Measurements from ENCODE around the gene NGEF.

DNA sequence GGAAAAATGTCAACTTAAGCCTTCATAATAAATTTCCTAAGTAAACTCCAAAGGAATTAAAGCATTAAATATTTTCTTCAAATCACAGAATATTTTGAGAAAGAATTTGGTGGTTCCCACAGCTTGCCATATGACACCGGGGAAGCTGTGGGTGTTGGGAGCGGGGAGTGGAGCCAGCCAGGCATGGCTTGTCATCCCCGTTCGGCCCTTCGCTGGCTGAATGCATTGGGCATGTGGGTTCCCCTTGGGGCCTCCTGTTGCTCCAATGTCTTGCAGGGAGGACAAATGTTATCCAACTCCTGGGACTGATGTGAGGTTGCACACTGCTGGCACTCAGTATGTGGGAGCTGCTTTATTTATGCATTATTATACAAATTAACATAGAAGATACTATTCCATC is 18.6 kb downstream of the NGEF start:
- TF ChIP-seq, protein P1, sequence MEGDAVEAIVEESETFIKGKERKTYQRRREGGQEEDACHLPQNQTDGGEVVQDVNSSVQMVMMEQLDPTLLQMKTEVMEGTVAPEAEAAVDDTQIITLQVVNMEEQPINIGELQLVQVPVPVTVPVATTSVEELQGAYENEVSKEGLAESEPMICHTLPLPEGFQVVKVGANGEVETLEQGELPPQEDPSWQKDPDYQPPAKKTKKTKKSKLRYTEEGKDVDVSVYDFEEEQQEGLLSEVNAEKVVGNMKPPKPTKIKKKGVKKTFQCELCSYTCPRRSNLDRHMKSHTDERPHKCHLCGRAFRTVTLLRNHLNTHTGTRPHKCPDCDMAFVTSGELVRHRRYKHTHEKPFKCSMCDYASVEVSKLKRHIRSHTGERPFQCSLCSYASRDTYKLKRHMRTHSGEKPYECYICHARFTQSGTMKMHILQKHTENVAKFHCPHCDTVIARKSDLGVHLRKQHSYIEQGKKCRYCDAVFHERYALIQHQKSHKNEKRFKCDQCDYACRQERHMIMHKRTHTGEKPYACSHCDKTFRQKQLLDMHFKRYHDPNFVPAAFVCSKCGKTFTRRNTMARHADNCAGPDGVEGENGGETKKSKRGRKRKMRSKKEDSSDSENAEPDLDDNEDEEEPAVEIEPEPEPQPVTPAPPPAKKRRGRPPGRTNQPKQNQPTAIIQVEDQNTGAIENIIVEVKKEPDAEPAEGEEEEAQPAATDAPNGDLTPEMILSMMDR (conservative IDR thresholded peaks at IDR 0.05; ENCODE audit: low read depth, low read length): no peak
- no peak for TF ChIP-seq EZH2 (IDR thresholded peaks at IDR 0.05; ENCODE audit: low read length, unreplicated experiment)
